Central memory CD8-positive, alpha-beta T cell (primary cell): ENCODE data around the gene SLC22A16.

Experiments
- ATAC-seq: fragments of 150-1000 bp; cut with Tn5 transposase; replicated peaks from 2 replicates; pipeline ENCODE4 v1.10.0; 2022; ENCODE audit warnings: mild to moderate bottlenecking, moderate FRiP score, moderate number of reproducible peaks; ENCODE audit not compliant: poor library complexity, severe bottlenecking; ENCODE audit errors: extremely low read depth
- DNase-seq, 2 donors: peaks; one replicate each; pipeline ENCODE4 v3.0.0; 2021; ENCODE audit warnings: low spot score in 2 of 2
- H3K27ac Mint-ChIP-seq: one replicate; pipeline ENCODE4 v1.8.0; 2022; ENCODE audit warnings: low read depth, mild to moderate bottlenecking, moderate library complexity, mixed read lengths
- H3K27me3 Mint-ChIP-seq: one replicate; pipeline ENCODE4 v1.8.0; 2022; ENCODE audit warnings: mixed read lengths
- H3K36me3 Mint-ChIP-seq: one replicate; pipeline ENCODE4 v1.8.0; 2022; ENCODE audit warnings: mild to moderate bottlenecking, moderate library complexity, mixed read lengths; ENCODE audit not compliant: insufficient read depth
- H3K4me1 Mint-ChIP-seq: one replicate; pipeline ENCODE4 v1.8.0; 2022; ENCODE audit warnings: mixed read lengths
- H3K4me3 Mint-ChIP-seq: one replicate; pipeline ENCODE4 v1.8.0; 2022; ENCODE audit warnings: mild to moderate bottlenecking, moderate library complexity, mixed read lengths
- H3K9me3 Mint-ChIP-seq: one replicate; pipeline ENCODE4 v1.8.0; 2022; ENCODE audit warnings: mixed read lengths

SLC22A16 gene

DNA sequence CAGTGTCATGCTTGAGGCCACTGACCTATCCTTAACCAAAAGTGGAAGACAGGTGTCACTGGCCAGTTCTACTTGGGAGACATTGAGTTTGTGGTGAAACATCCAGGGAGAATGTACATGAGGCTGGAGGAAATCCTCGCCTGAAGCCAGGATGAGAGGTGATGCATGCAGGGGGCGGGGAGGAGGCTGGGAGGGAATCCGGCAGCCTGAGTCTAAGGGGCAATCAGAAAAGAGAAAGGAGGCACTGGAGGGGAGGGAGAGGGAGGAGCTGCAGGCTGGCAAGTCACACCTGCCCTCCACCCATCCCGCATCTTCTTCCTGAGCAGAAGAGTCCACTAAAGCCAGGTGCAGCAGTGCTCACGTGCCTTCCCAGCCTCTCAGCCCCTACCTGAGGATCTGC is 46.2 kb downstream of the SLC22A16 start:
- no peaks in the 10 kb centered on the region for H3K4me1 Mint-ChIP-seq
- no peak for ATAC-seq
- H3K4me3 Mint-ChIP-seq = no peak overlapping the region
- H3K27me3 Mint-ChIP-seq = peaks cover 47% of the 10 kb centered on the region
- DNase-seq = no peak
- H3K9me3 Mint-ChIP-seq = peaks cover 4% of the 10 kb centered on the region
- no peak overlapping the region for H3K27ac Mint-ChIP-seq
- no peaks in the 10 kb centered on the region for H3K36me3 Mint-ChIP-seq

DNA sequence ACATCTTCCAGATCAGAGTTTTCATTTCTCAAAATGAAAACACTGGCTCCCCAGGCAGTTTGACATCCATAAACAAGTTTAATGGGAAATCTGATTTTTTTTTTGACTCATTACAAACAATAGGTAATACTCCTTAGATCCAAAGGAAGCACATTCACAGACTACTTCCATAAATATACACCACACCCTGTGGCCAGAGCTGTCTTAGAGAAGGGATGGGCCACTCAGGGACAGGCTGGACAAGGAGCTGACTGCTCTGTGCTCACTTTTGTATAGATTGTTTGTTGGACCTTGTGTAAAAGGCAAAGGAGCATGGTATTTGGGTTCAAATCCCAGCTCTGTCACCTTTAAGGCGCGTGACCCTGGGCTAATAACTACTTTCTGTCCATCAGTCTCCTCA is 48.3 kb downstream of the SLC22A16 start:
- no peak for DNase-seq
- H3K27ac Mint-ChIP-seq = no peak overlapping the region
- H3K36me3 Mint-ChIP-seq = no peaks in the 10 kb centered on the region

DNA sequence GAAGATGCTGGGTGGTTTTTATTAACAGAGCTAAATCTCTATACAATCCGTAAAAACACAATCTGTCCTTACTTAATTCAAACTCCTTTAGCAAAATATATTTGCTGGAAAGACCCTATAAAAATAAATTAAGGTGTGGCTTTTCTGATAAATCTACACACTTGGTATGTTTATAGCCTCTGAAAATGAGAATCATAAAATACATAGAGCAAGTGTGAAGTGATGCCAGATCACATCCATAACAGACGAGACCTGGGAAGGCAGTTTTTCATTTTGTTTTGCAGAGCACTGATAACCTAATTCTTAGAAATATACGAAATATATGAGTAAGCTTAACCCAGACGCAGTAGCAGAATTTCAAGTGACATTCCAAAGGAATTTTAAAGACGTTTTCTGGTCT is 50.6 kb downstream of the SLC22A16 start:
- peaks cover 81% of the 10 kb centered on the region for H3K27me3 Mint-ChIP-seq

More for the DNA sequence above, 48.3 kb downstream of the SLC22A16 start:
- no peak for ATAC-seq
- H3K27me3 Mint-ChIP-seq = peaks cover 61% of the 10 kb centered on the region
- H3K4me3 Mint-ChIP-seq = no peak overlapping the region
- no peaks in the 10 kb centered on the region for H3K4me1 Mint-ChIP-seq
- no peaks in the 10 kb centered on the region for H3K9me3 Mint-ChIP-seq

GRCh38 chr6:110422444-110422822 is 54.0 kb downstream of the SLC22A16 start:
- H3K4me3 Mint-ChIP-seq = no peak overlapping the region
- H3K36me3 Mint-ChIP-seq = no peaks in the 10 kb centered on the region
- peaks cover 9% of the 10 kb centered on the region for H3K9me3 Mint-ChIP-seq
- no peaks in the 10 kb centered on the region for H3K4me1 Mint-ChIP-seq
- no peak overlapping the region for H3K27ac Mint-ChIP-seq
- no peak for DNase-seq
- peaks cover 85% of the 10 kb centered on the region for H3K27me3 Mint-ChIP-seq
- no peak for ATAC-seq

More for the DNA sequence above, 50.6 kb downstream of the SLC22A16 start:
- Mint-ChIP-seq H3K9me3 (peaks cover 9% of the 10 kb centered on the region), H3K4me3 (no peak overlapping the region), H3K36me3 (no peaks in the 10 kb centered on the region), H3K4me1 (no peaks in the 10 kb centered on the region), H3K27ac (no peak overlapping the region)
- ATAC-seq (no peak), DNase-seq (no peak)

DNA sequence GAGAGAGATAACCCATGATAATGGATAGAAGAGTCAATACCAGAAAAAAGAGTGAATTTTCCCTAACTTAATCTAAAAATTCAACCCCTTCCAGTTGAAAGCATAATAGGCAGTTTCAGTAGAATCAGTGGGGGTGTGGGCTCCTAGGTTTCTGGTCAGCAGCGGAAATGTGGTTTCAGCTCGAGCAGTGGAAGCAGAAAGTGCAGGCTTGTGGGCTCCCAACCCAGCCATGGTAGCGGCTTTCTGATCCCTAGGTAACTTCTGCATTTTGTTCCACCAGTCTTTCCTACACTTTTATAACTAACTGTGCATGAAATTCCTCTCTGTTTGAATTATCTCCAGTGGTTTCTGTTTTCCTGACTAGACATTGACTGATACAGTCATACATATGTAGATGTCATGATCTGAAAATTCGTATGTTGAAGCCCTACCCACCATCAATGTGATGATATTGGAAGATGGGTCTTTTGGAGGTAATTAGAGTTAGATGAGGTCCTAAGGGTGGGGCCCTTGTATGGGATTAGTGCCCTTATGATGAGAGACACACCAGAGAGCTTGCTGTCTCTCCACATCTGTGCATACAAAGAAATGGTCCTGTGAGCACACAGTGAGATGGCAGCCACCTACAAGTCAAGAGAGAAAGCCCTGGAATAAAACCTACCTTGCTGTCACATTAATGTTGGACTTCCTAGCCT is 54.5 kb downstream of the SLC22A16 start:
- Mint-ChIP-seq H3K27ac (no peak overlapping the region), H3K9me3 (peaks cover 9% of the 10 kb centered on the region), H3K4me1 (no peaks in the 10 kb centered on the region), H3K27me3 (peaks cover 83% of the 10 kb centered on the region), H3K36me3 (no peaks in the 10 kb centered on the region), H3K4me3 (no peak overlapping the region)
- no peak for ATAC-seq
- no peak for DNase-seq

GRCh38 chr6:110419028-110419739 is 57.2 kb downstream of the SLC22A16 start:
- H3K27ac Mint-ChIP-seq = no peak overlapping the region
- no peak overlapping the region for H3K4me3 Mint-ChIP-seq
- ATAC-seq (no peak), DNase-seq (no peak)
- H3K9me3 Mint-ChIP-seq = peaks cover 9% of the 10 kb centered on the region
- H3K36me3 Mint-ChIP-seq = no peaks in the 10 kb centered on the region
- peaks cover 11% of the 10 kb centered on the region for H3K4me1 Mint-ChIP-seq
- H3K27me3 Mint-ChIP-seq = peaks cover 59% of the 10 kb centered on the region

GRCh38 chr6:110418594-110418993 is 57.8 kb downstream of the SLC22A16 start:
- Mint-ChIP-seq H3K27ac (no peak overlapping the region), H3K9me3 (peaks cover 9% of the 10 kb centered on the region), H3K4me3 (no peak overlapping the region), H3K4me1 (peaks cover 11% of the 10 kb centered on the region), H3K36me3 (no peaks in the 10 kb centered on the region), H3K27me3 (peaks cover 53% of the 10 kb centered on the region)
- ATAC-seq (no peak), DNase-seq (no peak)

- DNase-seq = no peak
- Mint-ChIP-seq H3K4me3 (peak within 1 kb of the TSS; percentile 56), H3K36me3 (no peaks in the 10 kb centered on the region), H3K27ac (peak within 1 kb of the TSS; percentile 50), H3K9me3 (no peaks in the 10 kb centered on the region), H3K27me3 (peaks cover 34% of the 10 kb centered on the region), H3K4me1 (peaks cover 11% of the 10 kb centered on the region)
- ATAC-seq = no peak
Observed at GRCh38 chr6:110415086-110415916, 61.1 kb downstream of the SLC22A16 start, which contains the start of gene DDO. TSS of gene DDO (minus strand) at chr6:110415575. CDS start at chr6:110413462, 2,113 bp downstream.

GRCh38 chr6:110414669-110415068 is 61.7 kb downstream of the SLC22A16 start:
- H3K27ac Mint-ChIP-seq = no peak overlapping the region

DNA sequence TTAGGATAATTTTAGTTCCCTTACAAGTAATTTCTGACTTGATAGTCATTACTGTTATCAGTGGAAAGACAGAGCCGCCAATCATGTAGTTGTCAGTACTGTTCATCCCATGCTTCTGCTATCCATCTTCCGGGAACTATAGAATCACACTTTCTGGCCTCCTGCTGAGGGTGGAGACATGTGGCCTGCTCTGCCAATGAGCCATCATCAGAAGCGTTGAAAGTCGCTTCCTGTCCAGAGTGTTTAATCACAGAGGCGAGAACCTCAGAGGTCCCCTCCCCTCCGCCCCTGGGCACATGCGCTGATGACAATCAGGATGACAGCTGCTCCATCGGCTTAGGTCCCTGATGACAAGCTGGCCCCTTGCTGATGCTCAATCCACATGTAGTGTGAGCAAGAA is 64.1 kb downstream of the SLC22A16 start:
- Mint-ChIP-seq H3K27ac (no peak overlapping the region), H3K4me1 (peaks cover 11% of the 10 kb centered on the region), H3K36me3 (no peaks in the 10 kb centered on the region), H3K27me3 (peaks cover 10% of the 10 kb centered on the region), H3K9me3 (no peaks in the 10 kb centered on the region), H3K4me3 (no peak overlapping the region)
- ATAC-seq = no peak
- no peak for DNase-seq

More at GRCh38 chr6:110414669-110415068, 61.7 kb downstream of the SLC22A16 start:
- ATAC-seq (no peak), DNase-seq (no peak)
- peak overlapping the region; percentile 19 for H3K4me3 Mint-ChIP-seq
- no peaks in the 10 kb centered on the region for H3K9me3 Mint-ChIP-seq
- H3K4me1 Mint-ChIP-seq = peaks cover 11% of the 10 kb centered on the region
- H3K36me3 Mint-ChIP-seq = no peaks in the 10 kb centered on the region
- peaks cover 28% of the 10 kb centered on the region for H3K27me3 Mint-ChIP-seq

DNA sequence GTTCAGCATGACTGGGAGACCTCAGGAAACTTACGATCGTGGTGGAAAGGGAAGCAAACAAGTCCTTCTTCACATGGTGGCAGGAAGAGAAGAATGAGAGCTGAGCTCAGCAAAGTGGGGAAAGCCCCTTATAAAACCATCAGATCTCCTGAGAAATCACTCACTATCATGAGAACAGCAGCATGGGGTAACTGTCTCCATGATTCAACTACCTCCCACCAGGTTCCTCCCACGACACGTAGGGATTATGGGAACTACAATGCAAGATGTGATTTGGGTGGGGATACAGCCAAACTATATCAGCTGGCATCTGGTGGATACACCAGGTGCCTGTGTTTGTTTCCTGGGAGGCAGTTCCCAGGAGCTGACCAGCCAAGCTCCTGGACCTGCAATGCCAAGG is 65.9 kb downstream of the SLC22A16 start:
- Mint-ChIP-seq H3K9me3 (no peaks in the 10 kb centered on the region), H3K4me1 (peaks cover 7% of the 10 kb centered on the region), H3K27me3 (peaks cover 10% of the 10 kb centered on the region), H3K36me3 (no peaks in the 10 kb centered on the region), H3K4me3 (no peak overlapping the region), H3K27ac (no peak overlapping the region)
- DNase-seq (no peak), ATAC-seq (no peak)

- ATAC-seq (no peak), DNase-seq (no peak)
- no peaks in the 10 kb centered on the region for H3K36me3 Mint-ChIP-seq
- no peak overlapping the region for H3K27ac Mint-ChIP-seq
- no peaks in the 10 kb centered on the region for H3K9me3 Mint-ChIP-seq
- no peak overlapping the region for H3K4me3 Mint-ChIP-seq
- H3K4me1 Mint-ChIP-seq = peaks cover 1% of the 10 kb centered on the region
- peaks cover 10% of the 10 kb centered on the region for H3K27me3 Mint-ChIP-seq
Observed at GRCh38 chr6:110409794-110410193, 66.6 kb downstream of the SLC22A16 start.
